ENCODE data around the gene SMARCC2. TPM values are rescaled to one million over a fixed set of nuclear protein-coding genes. Genes with fewer than 3 reads are reported as not detected.

SMARCC2 gene
- total RNA-seq, 1 donor from 2014 or later: 136 TPM

- peak; percentile 93 for DNase-seq (ENCODE audit: low spot score)
- intact Hi-C loops (cut with micrococcal nuclease): loop anchor here (1.0 to 5.0 kb wide), 4 partner anchors 26 to 70 kb away; partner anchors contain the start of genes NABP2, RNF41 and ZC3H10
- peaks cover 13% of the 10 kb centered on the region for H3K36me3 Mint-ChIP-seq (ENCODE audit: low read depth)
- no peaks in the 10 kb centered on the region for H3K27me3 Mint-ChIP-seq (ENCODE audit: low read depth)
- no peaks in the 10 kb centered on the region for H3K9me3 Mint-ChIP-seq
- peaks cover 41% of the 10 kb centered on the region for H3K4me1 Mint-ChIP-seq (ENCODE audit: low read depth)
- peak within 1 kb of the TSS; percentile 95 for H3K4me3 Mint-ChIP-seq (ENCODE audit: low read depth)
- H3K27ac Mint-ChIP-seq: peak within 1 kb of the TSS; percentile 98
Observed at GRCh38 chr12:56152132-56152755, 37.0 kb downstream of the SMARCC2 start, which contains the start of gene MYL6B. Gene MYL6B, plus strand, starts transcription at chr12:56152587. Its CDS starts 1,332 bp downstream, at chr12:56153919.

- peaks cover 39% of the 10 kb centered on the region for H3K4me1 Mint-ChIP-seq (ENCODE audit: low read depth)
- peak; percentile 63 for DNase-seq (ENCODE audit: low spot score)
- H3K4me3 Mint-ChIP-seq (ENCODE audit: low read depth): peak overlapping the region; percentile 95
- H3K9me3 Mint-ChIP-seq: no peaks in the 10 kb centered on the region
- H3K27me3 Mint-ChIP-seq (ENCODE audit: low read depth): no peaks in the 10 kb centered on the region
- H3K27ac Mint-ChIP-seq: peak overlapping the region; percentile 98
- intact Hi-C loops (cut with micrococcal nuclease): loop anchor here (1.0 to 5.0 kb wide), 4 partner anchors 25 to 71 kb away; partner anchors contain the start of genes NABP2, RNF41 and ZC3H10
- peaks cover 12% of the 10 kb centered on the region for H3K36me3 Mint-ChIP-seq (ENCODE audit: low read depth)
Observed at GRCh38 chr12:56151672-56152131, 37.6 kb downstream of the SMARCC2 start.

- H3K4me3 Mint-ChIP-seq (ENCODE audit: low read depth): peak overlapping the region; percentile 65
- peak overlapping the region; percentile 98 for H3K27ac Mint-ChIP-seq
- H3K36me3 Mint-ChIP-seq (ENCODE audit: low read depth): peaks cover 9% of the 10 kb centered on the region
- DNase-seq (ENCODE audit: low spot score): no peak
- no peaks in the 10 kb centered on the region for H3K9me3 Mint-ChIP-seq
- H3K4me1 Mint-ChIP-seq (ENCODE audit: low read depth): peaks cover 36% of the 10 kb centered on the region
- intact Hi-C loops (cut with micrococcal nuclease): loop anchor here (5.0 kb wide), 1 partner anchor 72 kb away; the partner anchor contains the start of genes NABP2 and RNF41
- H3K27me3 Mint-ChIP-seq (ENCODE audit: low read depth): no peaks in the 10 kb centered on the region
Observed at GRCh38 chr12:56150563-56150962, 38.7 kb downstream of the SMARCC2 start.

DNA sequence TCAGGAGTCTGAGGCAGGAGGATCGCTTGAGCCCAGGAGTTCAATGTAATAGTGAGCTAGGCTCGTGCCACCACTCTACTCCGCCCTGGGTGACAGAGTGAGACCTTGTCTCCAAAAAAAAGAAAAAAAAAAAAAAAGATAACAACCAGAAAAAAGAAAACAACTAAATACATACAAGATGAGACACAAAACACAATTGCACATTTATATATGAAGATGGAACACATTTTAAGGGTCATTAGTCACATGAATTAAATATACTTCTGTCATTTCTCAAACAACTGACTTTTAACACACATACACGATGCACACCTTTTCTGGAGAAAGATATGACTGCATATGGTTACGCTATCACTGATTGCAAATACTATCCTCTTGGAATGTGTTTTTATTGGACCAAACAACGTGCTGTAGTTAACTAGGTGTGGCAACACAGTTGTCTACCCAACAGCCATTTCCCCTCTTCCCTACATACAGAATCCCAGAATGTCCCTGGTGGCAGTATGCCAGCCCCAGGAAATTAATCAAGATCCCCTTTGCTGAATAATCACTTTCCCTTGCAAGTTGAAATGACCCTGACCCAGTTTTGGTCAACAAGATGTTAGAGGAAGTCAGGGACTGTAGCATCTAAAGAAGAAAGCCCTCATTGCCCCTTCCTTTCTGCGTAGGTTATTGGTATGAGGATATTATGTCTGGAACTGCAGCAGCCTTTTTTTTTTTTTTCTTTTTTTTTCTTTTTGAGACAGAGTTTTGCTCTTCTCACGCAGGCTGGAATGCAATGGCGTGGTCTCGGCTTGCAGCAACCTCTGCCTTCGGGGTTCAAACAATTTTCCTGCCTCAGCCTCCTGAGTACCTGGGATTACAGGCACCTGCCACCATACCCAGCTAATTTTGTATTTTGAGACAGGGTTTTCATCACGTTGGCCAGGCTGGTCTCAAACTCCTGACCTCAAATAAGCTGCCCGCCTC lies 42.5 kb downstream of the SMARCC2 start:
- DNase-seq (ENCODE audit: low spot score): no peak
- Mint-ChIP-seq H3K9me3 (no peaks in the 10 kb centered on the region), H3K27ac (no peak overlapping the region), H3K36me3 (ENCODE audit: low read depth) (peaks cover 36% of the 10 kb centered on the region), H3K4me3 (ENCODE audit: low read depth) (no peak overlapping the region), H3K4me1 (ENCODE audit: low read depth) (peaks cover 29% of the 10 kb centered on the region), H3K27me3 (ENCODE audit: low read depth) (no peaks in the 10 kb centered on the region)
- intact Hi-C loops (cut with micrococcal nuclease): no loop called here

- no peaks in the 10 kb centered on the region for H3K27me3 Mint-ChIP-seq (ENCODE audit: low read depth)
- DNase-seq (ENCODE audit: low spot score): no peak
- intact Hi-C loops (cut with micrococcal nuclease): no loop called here
- H3K27ac Mint-ChIP-seq: no peak overlapping the region
- peaks cover 18% of the 10 kb centered on the region for H3K4me1 Mint-ChIP-seq (ENCODE audit: low read depth)
- no peak overlapping the region for H3K4me3 Mint-ChIP-seq (ENCODE audit: low read depth)
- H3K9me3 Mint-ChIP-seq: no peaks in the 10 kb centered on the region
- H3K36me3 Mint-ChIP-seq (ENCODE audit: low read depth): peaks cover 48% of the 10 kb centered on the region
Observed at GRCh38 chr12:56145217-56145616, 44.1 kb downstream of the SMARCC2 start.

GRCh38 chr12:56143870-56144269 lies 45.4 kb downstream of the SMARCC2 start:
- H3K27ac Mint-ChIP-seq: peak overlapping the region; percentile 55
- H3K4me3 Mint-ChIP-seq (ENCODE audit: low read depth): no peak overlapping the region
- peaks cover 60% of the 10 kb centered on the region for H3K36me3 Mint-ChIP-seq (ENCODE audit: low read depth)
- DNase-seq (ENCODE audit: low spot score): no peak
- peaks cover 16% of the 10 kb centered on the region for H3K4me1 Mint-ChIP-seq (ENCODE audit: low read depth)
- intact Hi-C loops (cut with micrococcal nuclease): no loop called here
- no peaks in the 10 kb centered on the region for H3K27me3 Mint-ChIP-seq (ENCODE audit: low read depth)
- no peaks in the 10 kb centered on the region for H3K9me3 Mint-ChIP-seq

- no peaks in the 10 kb centered on the region for H3K9me3 Mint-ChIP-seq
- peaks cover 22% of the 10 kb centered on the region for H3K4me1 Mint-ChIP-seq (ENCODE audit: low read depth)
- H3K36me3 Mint-ChIP-seq (ENCODE audit: low read depth): peaks cover 67% of the 10 kb centered on the region
- no peak overlapping the region for H3K4me3 Mint-ChIP-seq (ENCODE audit: low read depth)
- H3K27ac Mint-ChIP-seq: peak overlapping the region; percentile 32
- no peaks in the 10 kb centered on the region for H3K27me3 Mint-ChIP-seq (ENCODE audit: low read depth)
- intact Hi-C loops (cut with micrococcal nuclease): no loop called here
- no peak for DNase-seq (ENCODE audit: low spot score)
Observed at GRCh38 chr12:56143217-56143616, 46.1 kb downstream of the SMARCC2 start.

- intact Hi-C loops (cut with micrococcal nuclease): no loop called here
- H3K4me3 Mint-ChIP-seq (ENCODE audit: low read depth): no peak overlapping the region
- no peak for DNase-seq (ENCODE audit: low spot score)
- H3K27me3 Mint-ChIP-seq (ENCODE audit: low read depth): no peaks in the 10 kb centered on the region
- peaks cover 30% of the 10 kb centered on the region for H3K4me1 Mint-ChIP-seq (ENCODE audit: low read depth)
- peak overlapping the region; percentile 38 for H3K27ac Mint-ChIP-seq
- H3K9me3 Mint-ChIP-seq: no peaks in the 10 kb centered on the region
- peaks cover 77% of the 10 kb centered on the region for H3K36me3 Mint-ChIP-seq (ENCODE audit: low read depth)
Observed at GRCh38 chr12:56141946-56142784, 47.1 kb downstream of the SMARCC2 start.

DNA sequence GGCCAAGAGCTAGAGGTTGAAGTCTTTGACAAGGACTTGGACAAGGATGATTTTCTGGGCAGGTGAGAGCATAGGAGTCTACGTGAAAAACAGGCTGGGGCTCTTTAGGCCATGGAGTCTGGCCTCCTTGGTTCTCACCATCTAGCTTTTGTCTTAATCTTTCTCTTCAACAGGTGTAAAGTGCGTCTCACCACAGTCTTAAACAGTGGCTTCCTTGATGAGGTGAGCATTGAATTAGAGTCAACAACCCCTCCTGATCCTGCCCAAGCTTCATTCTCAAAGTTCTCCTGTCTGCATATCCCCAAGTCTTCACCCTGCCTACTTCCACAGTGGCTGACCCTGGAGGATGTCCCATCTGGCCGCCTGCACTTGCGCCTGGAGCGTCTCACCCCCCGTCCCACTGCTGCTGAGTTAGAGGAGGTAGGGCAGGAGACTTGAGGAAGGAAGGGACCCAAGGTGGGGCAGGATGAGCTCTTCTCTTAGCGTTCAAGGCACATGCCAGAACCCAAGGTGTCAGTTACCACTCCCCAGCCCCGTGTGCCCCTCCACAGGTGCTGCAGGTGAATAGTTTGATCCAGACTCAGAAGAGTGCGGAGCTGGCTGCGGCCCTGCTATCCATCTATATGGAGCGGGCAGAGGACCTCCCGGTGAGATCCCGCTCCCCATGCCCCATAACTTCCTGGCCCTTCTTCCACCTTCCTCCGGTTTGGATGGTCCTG lies 51.3 kb downstream of the SMARCC2 start:
- H3K36me3 Mint-ChIP-seq (ENCODE audit: low read depth): peaks cover 85% of the 10 kb centered on the region
- H3K9me3 Mint-ChIP-seq: no peaks in the 10 kb centered on the region
- H3K4me1 Mint-ChIP-seq (ENCODE audit: low read depth): peaks cover 41% of the 10 kb centered on the region
- intact Hi-C loops (cut with micrococcal nuclease): no loop called here
- no peaks in the 10 kb centered on the region for H3K27me3 Mint-ChIP-seq (ENCODE audit: low read depth)
- DNase-seq (ENCODE audit: low spot score): no peak
- peak overlapping the region; percentile 67 for H3K27ac Mint-ChIP-seq
- no peak overlapping the region for H3K4me3 Mint-ChIP-seq (ENCODE audit: low read depth)

DNA sequence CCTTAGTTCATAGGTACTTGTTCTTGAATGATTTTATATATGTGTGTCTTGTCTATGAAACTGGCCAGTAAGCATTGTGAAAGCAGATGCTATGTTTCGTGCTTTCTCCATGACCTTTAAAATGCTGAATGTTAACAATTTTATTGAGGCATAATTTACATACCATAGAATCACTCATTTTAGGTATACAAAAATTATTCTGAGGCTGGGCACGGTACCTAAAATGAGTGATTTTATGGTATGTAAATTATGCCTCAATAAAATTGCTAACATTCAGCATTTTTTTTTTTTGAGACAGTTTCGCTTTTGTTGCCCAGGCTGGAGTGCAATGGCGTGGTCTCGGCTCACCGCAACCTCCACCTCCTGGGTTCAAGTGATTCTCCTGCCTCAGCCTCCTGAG lies 54.4 kb downstream of the SMARCC2 start:
- Mint-ChIP-seq H3K36me3 (ENCODE audit: low read depth) (peaks cover 88% of the 10 kb centered on the region), H3K4me1 (ENCODE audit: low read depth) (peaks cover 48% of the 10 kb centered on the region), H3K27ac (no peak overlapping the region), H3K4me3 (ENCODE audit: low read depth) (no peak overlapping the region), H3K27me3 (ENCODE audit: low read depth) (no peaks in the 10 kb centered on the region), H3K9me3 (no peaks in the 10 kb centered on the region)
- intact Hi-C loops (cut with micrococcal nuclease): no loop called here
- DNase-seq (ENCODE audit: low spot score): no peak

DNA sequence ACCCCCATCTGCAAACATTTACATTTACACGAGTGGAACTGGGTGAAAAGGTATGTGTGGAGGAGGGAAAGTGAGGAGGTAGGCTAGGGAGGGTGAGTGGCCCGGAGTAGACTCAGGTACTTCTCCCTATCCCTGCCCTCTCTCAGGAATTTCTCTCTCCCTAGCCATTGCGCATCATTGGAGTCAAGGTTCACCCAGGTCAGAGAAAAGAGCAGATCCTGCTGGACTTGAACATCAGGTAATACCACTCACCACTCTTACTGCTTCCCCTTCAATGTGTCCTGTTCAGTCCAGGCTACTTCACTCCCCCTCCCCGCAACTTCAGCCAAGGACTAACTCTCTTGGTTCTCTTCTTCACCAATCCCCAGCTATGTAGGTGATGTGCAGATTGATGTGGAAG lies 58.4 kb downstream of the SMARCC2 start:
- Mint-ChIP-seq H3K36me3 (ENCODE audit: low read depth) (peaks cover 55% of the 10 kb centered on the region), H3K27ac (peak overlapping the region; percentile 1), H3K4me3 (ENCODE audit: low read depth) (peak overlapping the region; percentile 98), H3K9me3 (no peaks in the 10 kb centered on the region), H3K4me1 (ENCODE audit: low read depth) (peaks cover 49% of the 10 kb centered on the region), H3K27me3 (ENCODE audit: low read depth) (no peaks in the 10 kb centered on the region)
- intact Hi-C loops (cut with micrococcal nuclease): no loop called here
- no peak for DNase-seq (ENCODE audit: low spot score)
